Kidney (tissue), 14 donors: ENCODE data around the gene SH3TC2. TPM values are rescaled to one million over a fixed set of nuclear protein-coding genes. Genes with fewer than 3 reads are reported as not detected.

Source experiments
- DNase-seq, 5 donors: peaks; one replicate each; pipeline ENCODE4 v3.0.0-alpha.2; 2013 to 2020
- FAIRE-seq: peaks from 2 replicates; lab custom pipeline; 2012; peaks lifted over from hg19 to GRCh38; lab: Jason Lieb, UNC
- H3K27ac ChIP-seq, 2 donors: one replicate each; pipeline ENCODE4 v1.7.0; 2013; ENCODE audit warnings: low read depth in 2 of 2, low read length in 2 of 2, inconsistent platforms in 1 of 2
- H3K27me3 ChIP-seq: one replicate; pipeline ENCODE4 v1.7.1; 2013; ENCODE audit warnings: low read length, inconsistent platforms; ENCODE audit not compliant: control insufficient read depth, insufficient read depth
- H3K36me3 ChIP-seq, 3 donors: one replicate each; pipeline versions ENCODE4 v1.7.0 to v1.7.1; 2013; ENCODE audit warnings: low read length in 3 of 3, control low read depth in 1 of 3, inconsistent platforms in 1 of 3; ENCODE audit not compliant: insufficient read depth in 3 of 3, control insufficient read depth in 2 of 3
- H3K4me1 ChIP-seq, 3 donors: one replicate each; pipeline versions ENCODE4 v1.7.0 to v1.7.1; 2013; ENCODE audit warnings: low read length in 3 of 3, inconsistent platforms in 1 of 3, low read depth in 1 of 3; ENCODE audit not compliant: control insufficient read depth in 2 of 3, insufficient read depth in 2 of 3
- H3K4me3 ChIP-seq, 3 donors: one replicate each; pipeline versions ENCODE4 v1.7.0 to v1.8.1; 2013; ENCODE audit warnings: low read length in 3 of 3, control low read depth in 1 of 3, inconsistent platforms in 1 of 3
- H3K9ac ChIP-seq, 3 donors: one replicate each; pipeline versions ENCODE4 v1.7.0 to v1.7.1; 2013; ENCODE audit warnings: low read length in 3 of 3, control low read depth in 1 of 3, inconsistent platforms in 1 of 3
- H3K9me3 ChIP-seq, 3 donors: one replicate each; pipeline versions ENCODE4 v1.7.0 to v1.7.1; 2013; ENCODE audit warnings: low read length in 3 of 3, control low read depth in 1 of 3, inconsistent platforms in 1 of 3; ENCODE audit not compliant: control insufficient read depth in 2 of 3, insufficient read depth in 1 of 3
- CTCF ChIP-seq: IDR thresholded peaks from 3 replicates; pipeline ENCODE4 v1.5.1; 2012; ENCODE audit warnings: mild to moderate bottlenecking, moderate library complexity, borderline replicate concordance; ENCODE audit not compliant: insufficient read depth; ENCODE audit errors: extremely low read depth
- intact Hi-C: fragments of 100-400 bp; cut with DNase I; formaldehyde crosslinking; loops from one replicate; pipeline ENCODE4 v1.11.1; 2022
- polyA plus RNA-seq: library from polyadenylated mRNA; stranded (reverse); fragments of 350-450 nt; fragmentation: Illumina TruSeq; extraction: RNeasy Lipid Tissue Mini Kit (QIAGEN cat#74804); gene quantifications from one replicate; pipeline ENCODE4 v1.2.3, GENCODE V29; 2014; ENCODE audit warnings: low read depth, low replicate concordance; ENCODE audit not compliant: insufficient read depth
- total RNA-seq: library from RNA; stranded (reverse); fragmentation: NEBNext Ultra II Directional; extraction: Animal tissue kit (Norgen Biotek cat#: 25700); gene quantifications from one replicate; pipeline ENCODE4 v1.2.1, GENCODE V29; 2021
- donor health status: control.
- donor health status: control.
- donor health status: control.
- donor health status: control.
- donor health status: control.
- donor health status: DM: yes; HTN: yes; CAD: no.
- donor health status: Normal renal cell carcinoma (clear cell type).

SH3TC2 gene
- total and polyA plus RNA-seq, 2 donors from 2014 or later = 0.17 to 1.3 TPM

GRCh38 chr5:149036970-149037369 is 25.9 kb downstream of the SH3TC2 start:
- FAIRE-seq = no peak
- no peaks in the 10 kb centered on the region for H3K27me3 ChIP-seq
- TF ChIP-seq CTCF = no peak

GRCh38 chr5:149036168-149036567 is 26.7 kb downstream of the SH3TC2 start:
- H3K4me3 ChIP-seq = no peak overlapping the region
- no peaks in the 10 kb centered on the region for H3K36me3 ChIP-seq
- no peaks in the 10 kb centered on the region for H3K4me1 ChIP-seq
- H3K27ac ChIP-seq = no peak overlapping the region
- intact Hi-C loops = loop anchor here (10.0 kb wide), 1 partner anchor 301 kb away; no protein-coding TSS in a partner anchor
- no peak for FAIRE-seq
- no peaks in the 10 kb centered on the region for H3K27me3 ChIP-seq
- no peak for TF ChIP-seq CTCF
- no peak for DNase-seq
- no peaks in the 10 kb centered on the region for H3K9me3 ChIP-seq
- no peak overlapping the region for H3K9ac ChIP-seq

More at GRCh38 chr5:149036970-149037369, 25.9 kb downstream of the SH3TC2 start:
- Histone ChIP-seq H3K9ac (no peak overlapping the region), H3K27ac (no peak overlapping the region), H3K4me1 (no peaks in the 10 kb centered on the region), H3K4me3 (no peak overlapping the region), H3K9me3 (no peaks in the 10 kb centered on the region), H3K36me3 (no peaks in the 10 kb centered on the region)
- intact Hi-C loops = loop anchor here (10.0 kb wide), 1 partner anchor 302 kb away; no protein-coding TSS in a partner anchor
- no peak for DNase-seq

GRCh38 chr5:149035372-149035790 is 27.5 kb downstream of the SH3TC2 start:
- no peak overlapping the region for H3K9ac ChIP-seq
- H3K27me3 ChIP-seq = no peaks in the 10 kb centered on the region
- H3K27ac ChIP-seq = no peak overlapping the region
- intact Hi-C loops = loop anchor here (10.0 kb wide), 1 partner anchor 301 kb away; no protein-coding TSS in a partner anchor
- H3K36me3 ChIP-seq = no peaks in the 10 kb centered on the region
- FAIRE-seq (peak; percentile 32), DNase-seq (peak; percentile 77 to 90 (median 80))
- no peak overlapping the region for H3K4me3 ChIP-seq
- no peaks in the 10 kb centered on the region for H3K9me3 ChIP-seq
- TF ChIP-seq CTCF = peak; percentile 74
- H3K4me1 ChIP-seq = no peaks in the 10 kb centered on the region

GRCh38 chr5:149030838-149031397 is 31.9 kb downstream of the SH3TC2 start:
- no peaks in the 10 kb centered on the region for H3K36me3 ChIP-seq
- no peaks in the 10 kb centered on the region for H3K4me1 ChIP-seq
- H3K27ac ChIP-seq = no peak overlapping the region
- H3K9ac ChIP-seq = no peak overlapping the region
- FAIRE-seq (no peak), DNase-seq (no peak)
- H3K4me3 ChIP-seq = no peak overlapping the region
- H3K9me3 ChIP-seq = no peaks in the 10 kb centered on the region
- H3K27me3 ChIP-seq = no peaks in the 10 kb centered on the region
- intact Hi-C loops = loop anchor here (10.0 kb wide), 1 partner anchor 296 kb away; no protein-coding TSS in a partner anchor
- TF ChIP-seq CTCF = no peak
